ENCODE measurements around the gene GRM1.

DNA sequence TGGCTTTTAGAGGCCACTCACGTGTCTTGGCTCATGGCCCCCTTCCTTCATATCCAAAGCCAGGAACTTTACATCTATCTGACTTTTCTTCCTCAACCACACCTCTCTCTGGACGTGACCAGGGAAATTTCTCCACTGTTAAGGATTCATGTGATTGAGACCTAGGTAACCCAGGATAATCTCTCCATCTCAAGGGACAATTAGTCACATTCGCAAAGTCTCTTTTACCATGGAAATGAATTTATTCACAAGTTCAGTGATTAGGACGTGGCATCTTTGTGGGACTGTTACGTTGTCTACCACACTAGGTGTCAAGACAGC, 287.3 kb downstream of the GRM1 start:
- TF ChIP-seq, protein P1, sequence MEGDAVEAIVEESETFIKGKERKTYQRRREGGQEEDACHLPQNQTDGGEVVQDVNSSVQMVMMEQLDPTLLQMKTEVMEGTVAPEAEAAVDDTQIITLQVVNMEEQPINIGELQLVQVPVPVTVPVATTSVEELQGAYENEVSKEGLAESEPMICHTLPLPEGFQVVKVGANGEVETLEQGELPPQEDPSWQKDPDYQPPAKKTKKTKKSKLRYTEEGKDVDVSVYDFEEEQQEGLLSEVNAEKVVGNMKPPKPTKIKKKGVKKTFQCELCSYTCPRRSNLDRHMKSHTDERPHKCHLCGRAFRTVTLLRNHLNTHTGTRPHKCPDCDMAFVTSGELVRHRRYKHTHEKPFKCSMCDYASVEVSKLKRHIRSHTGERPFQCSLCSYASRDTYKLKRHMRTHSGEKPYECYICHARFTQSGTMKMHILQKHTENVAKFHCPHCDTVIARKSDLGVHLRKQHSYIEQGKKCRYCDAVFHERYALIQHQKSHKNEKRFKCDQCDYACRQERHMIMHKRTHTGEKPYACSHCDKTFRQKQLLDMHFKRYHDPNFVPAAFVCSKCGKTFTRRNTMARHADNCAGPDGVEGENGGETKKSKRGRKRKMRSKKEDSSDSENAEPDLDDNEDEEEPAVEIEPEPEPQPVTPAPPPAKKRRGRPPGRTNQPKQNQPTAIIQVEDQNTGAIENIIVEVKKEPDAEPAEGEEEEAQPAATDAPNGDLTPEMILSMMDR (IDR thresholded peaks at IDR 0.05; ENCODE audit: low read length) = no peak
- no peak for TF ChIP-seq EZH2 (IDR thresholded peaks at IDR 0.05; ENCODE audit: borderline replicate concordance, low read length)
